IgD-negative memory B cell (primary cell): ENCODE data around the gene SMIM29. TPM values are rescaled to one million over a fixed set of nuclear protein-coding genes. Genes with fewer than 3 reads are reported as not detected.

Experiments used
- H3K27ac Mint-ChIP-seq, 3 donors: one replicate each; pipeline ENCODE4 v1.8.0; 2020 to 2022; ENCODE audit warnings: mild to moderate bottlenecking in 3 of 3, mixed read lengths in 3 of 3, moderate library complexity in 1 of 3
- H3K27me3 Mint-ChIP-seq: one replicate; pipeline ENCODE4 v1.8.0; 2021; ENCODE audit warnings: mixed read lengths
- H3K36me3 Mint-ChIP-seq: one replicate; pipeline ENCODE4 v1.8.0; 2020; ENCODE audit warnings: mild to moderate bottlenecking, mixed read lengths
- H3K4me1 Mint-ChIP-seq, 3 donors: one replicate each; pipeline ENCODE4 v1.8.0; 2020 to 2022; ENCODE audit warnings: mixed read lengths in 3 of 3, mild to moderate bottlenecking in 1 of 3
- H3K4me3 Mint-ChIP-seq, 4 donors: one replicate each; pipeline ENCODE4 v1.8.0; 2020 to 2022; ENCODE audit warnings: mild to moderate bottlenecking in 4 of 4, mixed read lengths in 4 of 4, moderate library complexity in 3 of 4
- H3K9me3 Mint-ChIP-seq, 3 donors: one replicate each; pipeline ENCODE4 v1.8.0; 2020 to 2021; ENCODE audit warnings: mixed read lengths in 3 of 3, mild to moderate bottlenecking in 1 of 3
- polyA plus RNA-seq: library from polyadenylated mRNA; unstranded; fragments of 300-500 nt; fragmentation: Illumina TruSeq; gene quantifications from one replicate; pipeline ENCODE4 v1.2.3, GENCODE V29; 2021

SMIM29 gene
- polyA plus RNA-seq, 1 donor from 2014 or later, result 66.2 TPM

DNA sequence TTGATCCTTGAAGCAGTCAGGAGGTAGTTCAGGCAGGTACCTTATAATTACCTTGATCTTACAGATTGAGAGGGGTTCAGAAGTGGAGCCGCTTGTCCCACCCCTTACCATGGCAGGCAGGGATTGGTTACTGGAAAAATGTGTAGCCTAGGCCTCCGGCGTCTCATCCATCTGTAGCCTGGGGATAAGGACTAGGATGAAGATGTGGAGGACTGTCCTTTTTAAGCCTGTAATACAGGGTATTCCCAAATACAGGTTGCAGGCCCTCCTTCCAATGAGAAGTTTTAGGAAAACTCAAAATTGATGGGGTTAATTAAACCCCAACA lies 9.3 kb downstream of the SMIM29 start:
- peak overlapping the region in 2 of 3 donors; percentile 80 to 96 for H3K27ac Mint-ChIP-seq
- H3K27me3 Mint-ChIP-seq, result no peaks in the 10 kb centered on the region
- H3K4me3 Mint-ChIP-seq, result peak overlapping the region in 2 of 4 donors; percentile 28 to 87
- no peaks in the 10 kb centered on the region for H3K9me3 Mint-ChIP-seq
- H3K36me3 Mint-ChIP-seq, result no peaks in the 10 kb centered on the region
- H3K4me1 Mint-ChIP-seq, result peaks cover 13 to 20% (median 17%) of the 10 kb centered on the region in 3 donors

DNA sequence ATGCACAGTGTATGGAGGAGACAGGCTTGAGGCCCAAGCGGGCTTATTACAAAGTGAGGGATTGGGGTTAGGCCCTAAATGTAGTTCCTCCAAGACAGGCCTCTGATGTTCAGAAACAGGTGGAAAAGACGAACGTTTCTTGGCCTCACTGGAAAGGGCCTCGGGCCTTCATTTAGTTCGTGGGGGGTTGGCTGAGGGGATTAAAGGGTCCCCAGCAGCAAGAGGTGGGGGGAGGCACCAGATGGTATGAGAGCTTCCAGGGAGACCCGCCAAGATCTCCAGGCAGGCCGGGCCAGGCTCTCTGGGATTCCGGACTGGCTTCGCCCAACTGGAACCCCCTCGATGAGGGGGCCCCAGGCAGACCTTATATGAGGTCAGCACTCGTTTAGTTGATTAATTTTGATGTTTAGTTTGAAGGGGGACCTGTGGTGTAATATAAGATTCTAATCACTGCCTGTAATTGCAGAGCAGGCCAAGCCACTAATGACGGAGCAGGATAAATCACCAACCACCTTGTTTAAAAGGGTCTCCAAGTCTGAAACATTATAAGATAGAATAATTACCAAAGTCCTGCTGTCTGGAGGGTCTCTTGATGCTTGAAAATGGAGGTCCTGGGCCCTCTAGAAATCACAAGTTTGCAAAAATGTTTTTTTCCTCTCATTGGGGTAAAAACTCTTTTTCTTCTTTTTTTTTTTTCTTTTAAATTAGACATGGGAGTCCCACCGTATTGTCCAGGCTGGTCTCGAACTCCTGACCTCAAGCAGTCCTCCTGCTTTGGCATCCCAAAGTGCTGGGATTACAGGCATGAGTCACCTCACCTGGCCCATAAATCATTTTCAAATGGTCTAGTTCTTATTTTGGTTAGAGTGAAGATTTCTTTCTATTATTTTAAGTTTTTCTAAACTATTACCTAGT lies 10.0 kb downstream of the SMIM29 start:
- H3K36me3 Mint-ChIP-seq, result no peaks in the 10 kb centered on the region
- H3K27ac Mint-ChIP-seq, result peak overlapping the region; percentile 75 to 96 (median 80)
- no peaks in the 10 kb centered on the region for H3K9me3 Mint-ChIP-seq
- H3K27me3 Mint-ChIP-seq, result no peaks in the 10 kb centered on the region
- H3K4me3 Mint-ChIP-seq, result peak overlapping the region; percentile 83 to 94 (median 88)
- peaks cover 18 to 20% (median 19%) of the 10 kb centered on the region in 3 donors for H3K4me1 Mint-ChIP-seq

DNA sequence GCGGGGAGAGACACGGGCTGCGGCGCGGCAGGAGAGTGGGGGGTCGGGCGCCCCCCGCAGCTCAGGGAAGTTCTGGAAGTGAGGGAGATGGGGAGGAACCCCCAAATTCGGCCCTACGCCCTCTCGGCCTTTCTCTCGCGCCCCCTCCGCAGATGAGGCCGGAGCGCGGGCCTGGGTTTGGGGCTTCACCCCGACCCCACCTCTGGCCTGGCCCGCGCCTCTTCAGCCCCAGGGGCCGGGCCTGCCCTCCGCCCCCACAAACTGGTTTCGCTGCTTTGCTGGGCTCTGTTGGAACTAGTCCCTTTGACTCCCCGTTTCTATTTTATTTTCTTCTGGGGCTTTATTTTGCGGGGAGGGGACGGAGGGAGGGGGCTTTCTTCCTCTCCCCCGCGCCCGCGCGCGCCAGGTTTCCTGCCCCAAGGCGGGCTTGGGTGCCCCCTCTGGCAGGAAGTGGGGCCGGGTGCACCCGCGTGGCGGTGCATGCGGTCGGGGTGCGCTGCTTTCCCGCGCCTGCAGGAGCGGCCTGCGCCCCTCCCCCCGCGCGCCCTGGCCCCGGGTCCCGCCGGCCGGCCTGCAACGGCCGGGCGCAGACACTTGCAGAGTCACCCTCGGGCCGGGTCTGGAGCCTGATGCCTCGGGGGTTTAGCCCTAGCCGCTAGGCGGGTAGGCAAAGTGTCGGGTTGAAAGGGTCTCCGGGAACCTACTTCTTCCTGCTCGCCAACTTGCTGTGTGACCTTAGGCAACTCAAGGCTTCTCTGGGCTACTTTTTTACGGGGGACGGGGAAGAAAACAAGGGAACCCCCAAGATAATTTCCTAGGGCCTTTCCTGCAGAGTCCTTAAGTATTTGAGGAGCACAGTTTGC lies 10.9 kb downstream of the SMIM29 start:
- Mint-ChIP-seq H3K4me1 (peaks cover 16 to 18% (median 18%) of the 10 kb centered on the region in 3 donors), H3K27me3 (no peaks in the 10 kb centered on the region), H3K4me3 (peak overlapping the region; percentile 83 to 94 (median 90)), H3K27ac (peak overlapping the region in 2 of 3 donors; percentile 75 to 96), H3K9me3 (no peaks in the 10 kb centered on the region), H3K36me3 (no peaks in the 10 kb centered on the region)

DNA sequence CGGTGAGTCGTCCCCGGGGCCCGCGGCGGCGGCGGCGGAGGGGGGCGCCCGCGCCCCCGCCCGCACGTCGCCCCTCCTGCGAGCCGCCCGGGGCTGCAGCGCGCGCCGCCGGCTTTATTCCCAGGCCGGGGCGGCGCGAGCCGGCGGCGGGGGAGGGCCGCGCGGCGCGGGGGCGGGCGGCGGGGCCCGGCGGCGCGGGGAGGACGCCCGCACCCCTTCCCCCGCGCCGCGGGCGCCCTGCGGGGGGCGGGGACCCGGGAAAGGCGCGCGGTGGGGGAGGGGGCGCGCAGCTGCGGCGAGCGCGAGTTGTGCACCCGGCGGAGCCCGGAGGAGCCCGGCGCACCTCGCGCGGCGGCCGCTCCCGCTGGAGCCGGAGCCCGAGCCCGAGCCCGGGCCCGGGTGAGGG lies 11.5 kb downstream of the SMIM29 start:
- Mint-ChIP-seq H3K27me3 (no peaks in the 10 kb centered on the region), H3K36me3 (no peaks in the 10 kb centered on the region), H3K27ac (peak overlapping the region in 1 of 3 donors; percentile 91), H3K9me3 (no peaks in the 10 kb centered on the region), H3K4me3 (peak overlapping the region in 2 of 4 donors; percentile 81 to 89), H3K4me1 (peaks cover 16 to 18% (median 18%) of the 10 kb centered on the region in 3 donors)

DNA sequence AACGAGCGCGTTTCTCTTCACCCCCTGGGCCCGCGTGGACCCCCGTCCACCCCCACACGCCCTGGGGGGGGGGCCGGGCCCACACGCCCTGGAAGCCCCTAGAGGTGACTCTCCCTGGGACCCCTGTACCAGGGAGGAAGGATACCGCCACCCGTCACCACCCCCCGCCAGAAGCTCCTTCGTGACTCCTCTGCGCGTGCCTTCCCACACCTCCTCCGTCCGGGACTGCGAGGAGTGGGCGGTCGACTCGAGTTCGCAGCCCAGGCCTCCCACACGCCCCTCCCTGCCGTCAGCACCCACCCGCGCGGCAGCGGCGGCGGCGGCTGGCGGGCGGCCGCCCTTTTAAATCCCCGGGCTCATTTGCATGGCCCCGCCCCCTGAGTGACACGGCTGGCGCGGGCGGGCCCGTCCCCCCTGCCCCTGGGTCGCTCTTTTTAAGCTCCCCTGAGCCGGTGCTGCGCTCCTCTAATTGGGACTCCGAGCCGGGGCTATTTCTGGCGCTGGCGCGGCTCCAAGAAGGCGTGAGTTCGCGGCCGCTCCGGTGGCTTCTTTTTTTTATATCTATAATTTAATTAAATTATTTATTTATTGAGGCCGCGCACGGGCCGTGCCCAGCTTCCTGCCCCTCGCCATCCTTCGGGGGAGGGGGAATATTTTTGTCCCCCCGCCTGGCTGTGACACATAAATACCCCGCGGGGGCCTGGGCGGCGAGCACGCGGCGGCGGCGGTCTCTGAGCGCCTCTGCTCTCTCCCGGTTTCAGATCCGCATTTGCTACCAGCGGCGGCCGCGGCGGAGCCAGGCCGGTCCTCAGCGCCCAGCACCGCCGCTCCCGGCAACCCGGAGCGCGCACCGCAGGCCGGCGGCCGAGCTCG lies 12.1 kb downstream of the SMIM29 start, which contains the start of gene HMGA1:
Gene HMGA1, plus strand, starts transcription at position 431 of the 873 bp plus-strand sequence. CDS start 3,908 bp downstream, outside the sequence.
- H3K4me3 Mint-ChIP-seq, result peak within 1 kb of the TSS; percentile 86 to 98 (median 92)
- H3K27me3 Mint-ChIP-seq, result no peaks in the 10 kb centered on the region
- no peaks in the 10 kb centered on the region for H3K9me3 Mint-ChIP-seq
- no peaks in the 10 kb centered on the region for H3K36me3 Mint-ChIP-seq
- peaks cover 16 to 18% (median 18%) of the 10 kb centered on the region in 3 donors for H3K4me1 Mint-ChIP-seq
- peak within 1 kb of the TSS; percentile 96 to 97 (median 97) for H3K27ac Mint-ChIP-seq

DNA sequence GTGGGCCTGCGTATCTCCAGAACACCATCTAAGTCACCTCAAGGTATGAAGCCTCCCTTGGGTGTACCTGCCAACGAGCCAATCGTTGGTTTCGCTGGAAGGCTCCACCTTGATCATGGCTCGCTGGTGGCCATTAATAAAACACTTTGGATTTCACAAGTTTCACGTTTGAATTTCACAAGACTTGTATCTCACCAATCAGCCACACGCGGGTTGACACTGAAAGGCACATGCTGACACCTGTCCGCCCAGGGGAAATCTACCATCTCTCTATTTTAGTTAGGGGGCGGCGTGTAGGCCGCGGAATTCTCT lies 12.7 kb downstream of the SMIM29 start:
- Mint-ChIP-seq H3K4me3 (peak overlapping the region; percentile 86 to 98 (median 92)), H3K36me3 (no peaks in the 10 kb centered on the region), H3K27ac (peak overlapping the region; percentile 91 to 97 (median 97)), H3K4me1 (peaks cover 15 to 18% (median 16%) of the 10 kb centered on the region in 3 donors), H3K27me3 (no peaks in the 10 kb centered on the region), H3K9me3 (no peaks in the 10 kb centered on the region)

DNA sequence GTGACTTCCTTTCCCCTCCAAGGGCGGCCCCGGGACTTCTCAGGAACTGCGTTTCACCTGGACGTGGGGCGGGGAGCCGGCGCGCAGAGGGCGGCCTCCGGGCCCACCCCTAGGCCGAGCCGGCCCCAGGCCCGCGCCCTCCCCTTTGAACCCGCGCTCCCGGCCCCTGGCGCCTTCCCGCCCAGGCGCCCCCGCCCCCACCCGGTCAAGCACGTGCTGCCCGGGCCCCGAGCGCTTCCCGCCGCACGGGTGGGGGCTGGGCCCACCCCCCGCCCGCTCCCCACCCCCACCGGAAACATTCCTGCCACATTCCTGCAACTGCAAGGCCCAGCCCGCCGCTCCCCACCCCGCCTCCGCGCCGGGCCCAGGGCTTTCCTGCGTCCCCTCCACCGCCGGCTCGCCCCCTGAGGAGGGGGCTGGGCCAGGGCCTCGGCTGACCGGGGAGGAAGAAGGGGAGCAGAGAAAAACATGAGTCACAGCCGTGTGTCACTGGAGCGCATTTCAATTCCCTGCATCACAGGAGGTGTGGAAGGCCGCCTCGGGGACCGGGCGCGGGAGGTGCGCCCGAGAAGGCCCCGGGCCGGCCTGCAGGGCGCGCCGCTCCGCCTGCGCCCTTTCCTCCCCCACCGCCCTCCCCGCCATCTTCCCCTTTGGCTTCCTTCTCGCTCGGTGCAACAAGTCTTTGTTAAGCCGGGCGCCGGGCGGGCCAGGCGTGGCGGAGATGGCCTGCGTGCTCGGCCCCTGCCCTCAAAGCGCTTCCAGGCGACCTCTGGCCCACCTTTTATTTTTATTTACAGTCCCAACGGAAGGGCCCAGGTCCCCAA lies 13.3 kb downstream of the SMIM29 start:
- Mint-ChIP-seq H3K36me3 (no peaks in the 10 kb centered on the region), H3K27me3 (no peaks in the 10 kb centered on the region), H3K9me3 (no peaks in the 10 kb centered on the region), H3K27ac (peak overlapping the region; percentile 91 to 97 (median 97)), H3K4me3 (peak overlapping the region; percentile 86 to 98 (median 92)), H3K4me1 (peaks cover 13 to 20% (median 18%) of the 10 kb centered on the region in 3 donors)

DNA sequence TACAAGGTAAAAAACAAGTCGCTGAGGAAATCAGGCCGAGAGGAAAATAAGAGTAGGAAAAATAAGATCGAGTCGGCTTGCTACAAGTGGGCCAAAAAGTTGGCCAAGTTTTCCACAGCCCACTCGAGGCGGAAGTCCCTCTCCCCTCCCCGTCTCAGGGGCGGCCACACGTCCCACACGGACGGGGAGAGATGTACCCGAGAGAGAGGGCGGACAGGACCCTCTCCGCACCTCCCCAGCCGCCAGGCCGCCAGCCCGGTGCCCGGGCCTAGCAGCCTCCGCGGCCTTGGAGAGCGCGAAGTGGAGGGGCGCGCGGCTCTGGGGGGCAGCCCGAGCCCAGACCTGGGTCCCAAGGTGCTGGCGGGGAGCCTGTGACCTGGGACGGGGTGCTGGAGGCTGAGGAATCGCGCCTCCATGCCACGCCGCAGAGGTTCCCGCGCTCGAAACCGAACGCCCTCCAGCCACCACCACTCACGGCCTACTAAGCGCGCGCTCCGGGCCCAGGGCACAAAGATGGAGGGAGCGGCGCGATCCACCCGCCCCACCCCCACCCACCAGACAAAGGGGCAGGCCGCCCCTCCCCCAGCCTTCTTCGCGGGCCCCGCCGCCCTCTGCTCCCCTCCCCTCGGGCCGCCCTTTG lies 14.0 kb downstream of the SMIM29 start:
- peaks cover 13 to 19% (median 18%) of the 10 kb centered on the region in 3 donors for H3K4me1 Mint-ChIP-seq
- H3K36me3 Mint-ChIP-seq, result no peaks in the 10 kb centered on the region
- H3K9me3 Mint-ChIP-seq, result no peaks in the 10 kb centered on the region
- no peaks in the 10 kb centered on the region for H3K27me3 Mint-ChIP-seq
- peak overlapping the region; percentile 74 to 95 (median 93) for H3K27ac Mint-ChIP-seq
- H3K4me3 Mint-ChIP-seq, result peak overlapping the region; percentile 74 to 86 (median 79)

DNA sequence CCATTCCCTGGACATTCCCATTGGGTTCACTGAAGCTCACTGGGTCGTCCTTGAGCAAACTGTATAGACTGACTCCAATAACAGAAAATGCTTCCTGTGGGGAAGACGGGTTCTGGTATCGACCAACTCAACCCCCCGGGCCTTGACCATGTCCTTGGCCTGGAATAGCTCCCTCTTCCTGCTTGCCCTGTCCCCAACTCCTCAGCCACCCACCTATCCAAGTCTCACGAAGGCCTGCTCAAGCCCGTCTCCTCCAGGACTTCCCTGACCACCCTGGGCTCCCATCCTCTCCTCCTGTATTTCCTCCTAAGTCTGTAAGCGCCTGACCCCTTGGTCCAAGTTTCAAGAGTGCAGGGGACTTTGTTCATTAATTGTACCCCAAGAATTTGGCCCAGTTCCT lies 14.9 kb downstream of the SMIM29 start:
- H3K4me3 Mint-ChIP-seq, result peak overlapping the region; percentile 15 to 86 (median 68)
- no peaks in the 10 kb centered on the region for H3K36me3 Mint-ChIP-seq
- H3K27ac Mint-ChIP-seq, result peak overlapping the region; percentile 7 to 95 (median 93)
- H3K27me3 Mint-ChIP-seq, result no peaks in the 10 kb centered on the region
- H3K4me1 Mint-ChIP-seq, result peaks cover 12 to 13% (median 12%) of the 10 kb centered on the region in 3 donors
- H3K9me3 Mint-ChIP-seq, result no peaks in the 10 kb centered on the region

DNA sequence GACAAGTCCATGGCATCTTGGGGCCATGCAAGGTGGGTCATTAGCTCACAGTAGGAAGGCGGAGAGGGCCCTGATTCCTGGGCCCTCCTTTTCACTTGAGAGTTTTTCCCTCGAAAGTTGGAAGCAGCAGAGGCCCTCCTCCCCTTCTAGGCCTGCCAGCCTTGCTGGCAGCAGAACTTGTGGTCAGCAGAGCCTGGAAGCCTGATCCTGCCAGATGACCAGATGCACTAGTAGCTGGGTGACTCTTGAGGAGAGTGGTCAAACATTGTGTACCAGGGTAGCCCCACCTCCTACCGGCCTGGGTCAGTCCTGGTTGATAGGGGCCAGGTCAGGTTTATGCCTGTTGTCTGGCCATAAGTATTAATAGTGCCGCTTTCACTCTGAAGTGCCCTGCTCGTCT lies 15.9 kb downstream of the SMIM29 start:
- peaks cover 6 to 9% (median 6%) of the 10 kb centered on the region in 3 donors for H3K4me1 Mint-ChIP-seq
- no peaks in the 10 kb centered on the region for H3K36me3 Mint-ChIP-seq
- peak overlapping the region in 2 of 3 donors; percentile 93 to 95 for H3K27ac Mint-ChIP-seq
- H3K4me3 Mint-ChIP-seq, result peak overlapping the region in 2 of 4 donors; percentile 40 to 86
- H3K9me3 Mint-ChIP-seq, result no peaks in the 10 kb centered on the region
- H3K27me3 Mint-ChIP-seq, result no peaks in the 10 kb centered on the region

DNA sequence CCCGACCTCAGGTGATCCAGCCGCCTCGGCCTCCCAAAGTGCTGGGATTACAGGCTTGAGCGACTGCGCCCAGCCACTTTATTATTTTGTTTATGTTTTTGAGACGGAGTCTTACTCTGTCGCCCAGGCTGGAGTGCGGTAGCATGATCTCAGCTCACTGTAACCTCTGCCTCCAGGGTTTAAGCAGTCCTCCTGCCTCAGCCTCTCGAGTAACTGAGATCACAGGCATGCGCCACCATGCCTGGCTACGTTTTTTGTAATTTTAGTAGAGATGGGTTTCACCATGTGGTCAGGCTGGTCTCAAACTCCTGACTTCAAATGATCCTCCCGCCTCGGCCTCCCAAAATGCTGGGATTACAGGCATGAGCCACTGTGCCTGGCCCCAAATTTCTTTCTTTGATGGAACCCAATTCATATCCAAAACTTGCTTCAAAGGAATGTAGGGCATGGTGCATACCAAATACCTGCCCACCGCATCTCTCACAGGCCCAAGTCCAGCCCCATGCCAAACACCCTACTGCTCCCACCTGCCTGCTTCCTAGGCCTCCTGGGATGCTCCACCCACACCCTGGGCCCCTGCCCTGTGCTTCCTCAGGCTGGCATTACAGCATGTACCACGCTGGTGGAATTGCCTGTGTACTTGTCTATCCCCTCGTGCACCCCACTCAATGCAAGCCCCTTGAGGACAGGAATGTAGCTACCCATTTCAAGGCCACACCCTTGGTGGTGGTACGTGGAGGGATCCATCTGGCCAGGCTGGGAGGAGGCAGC lies 17.1 kb downstream of the SMIM29 start:
- Mint-ChIP-seq H3K36me3 (no peaks in the 10 kb centered on the region), H3K27ac (peak overlapping the region in 1 of 3 donors; percentile 93), H3K4me1 (peaks cover 12 to 18% (median 15%) of the 10 kb centered on the region in 3 donors), H3K27me3 (no peaks in the 10 kb centered on the region), H3K4me3 (peak overlapping the region in 1 of 4 donors; percentile 86), H3K9me3 (no peaks in the 10 kb centered on the region)

DNA sequence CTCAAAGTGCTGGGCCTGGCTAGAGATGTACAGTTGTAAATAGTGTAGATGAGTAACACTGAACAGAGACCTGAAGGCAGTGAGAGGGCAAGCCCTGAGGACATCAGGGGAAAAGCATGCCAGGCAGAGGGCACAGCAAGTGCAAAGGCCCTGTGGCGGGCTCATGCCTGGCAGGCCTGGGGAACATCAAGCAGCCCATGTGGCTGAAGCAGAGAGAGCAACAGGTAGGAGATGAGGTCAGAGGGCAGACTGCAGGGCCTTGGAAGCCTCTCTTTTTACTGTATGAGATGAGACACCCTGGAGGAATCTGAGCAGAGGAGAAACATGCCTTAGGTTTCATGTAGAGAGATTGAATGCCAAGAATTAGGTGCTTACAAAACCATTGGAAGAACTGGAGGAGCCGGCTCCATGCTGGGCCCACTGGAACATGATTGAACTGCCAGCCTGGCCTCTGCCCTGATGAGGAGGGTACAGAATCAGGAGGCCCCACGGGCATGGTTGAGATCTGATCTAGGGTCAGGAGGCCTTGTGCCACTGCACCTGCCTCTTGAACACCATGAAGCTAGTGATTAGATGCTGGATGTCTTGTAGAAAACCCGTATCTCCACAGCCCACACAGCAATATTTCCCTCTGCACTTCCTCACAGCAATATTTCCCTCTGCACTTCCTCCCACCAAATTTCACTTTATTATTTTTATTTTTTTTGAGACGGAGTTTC lies 18.0 kb downstream of the SMIM29 start:
- H3K4me1 Mint-ChIP-seq, result peaks cover 13 to 14% (median 14%) of the 10 kb centered on the region in 3 donors
- no peaks in the 10 kb centered on the region for H3K27me3 Mint-ChIP-seq
- no peaks in the 10 kb centered on the region for H3K36me3 Mint-ChIP-seq
- no peaks in the 10 kb centered on the region for H3K9me3 Mint-ChIP-seq
- H3K27ac Mint-ChIP-seq, result peak overlapping the region; percentile 3 to 53 (median 4)
- peak overlapping the region in 1 of 4 donors; percentile 24 for H3K4me3 Mint-ChIP-seq
